Colon (tissue), 2 donors: ENCODE data around the gene OSGEP.
A peak's percentile ranks its signal among the peaks of the same experiment; 100 is the strongest.

Experiments
- FAIRE-seq: peaks from 2 replicates; lab custom pipeline; 2012; peaks lifted over from hg19 to GRCh38; lab: Jason Lieb, UNC
- donor health status: control.
- donor health status: control.

The OSGEP gene

GRCh38 chr14:20429801-20430669 lies 24.6 kb downstream of the OSGEP start:
- FAIRE-seq, result no peak

- no peak for FAIRE-seq
These were observed 25.8 kb downstream of the OSGEP start for GRCh38 chr14:20428802-20429201.

- FAIRE-seq, result no peak
These were observed 26.6 kb downstream of the OSGEP start for GRCh38 chr14:20428010-20428365.

- no peak for FAIRE-seq
These were observed 27.2 kb downstream of the OSGEP start for GRCh38 chr14:20427231-20428009.

GRCh38 chr14:20424851-20425250 lies 29.8 kb downstream of the OSGEP start:
- FAIRE-seq, result no peak

- FAIRE-seq, result no peak
These were observed 31.7 kb downstream of the OSGEP start for GRCh38 chr14:20422886-20423285.

GRCh38 chr14:20421267-20421666 lies 33.3 kb downstream of the OSGEP start:
- FAIRE-seq, result no peak

GRCh38 chr14:20419419-20419818 lies 35.2 kb downstream of the OSGEP start:
- FAIRE-seq, result no peak

GRCh38 chr14:20418501-20418909 lies 36.1 kb downstream of the OSGEP start:
- peak; percentile 36 for FAIRE-seq

GRCh38 chr14:20417250-20418186 lies 37.1 kb downstream of the OSGEP start:
- no peak for FAIRE-seq

GRCh38 chr14:20416223-20416622 lies 38.4 kb downstream of the OSGEP start:
- FAIRE-seq, result no peak

GRCh38 chr14:20415782-20416206 lies 38.8 kb downstream of the OSGEP start:
- FAIRE-seq, result no peak

- no peak for FAIRE-seq
These were observed 40.9 kb downstream of the OSGEP start for GRCh38 chr14:20413744-20414082.

- no peak for FAIRE-seq
These were observed 41.5 kb downstream of the OSGEP start, which contains the start of gene TEP1 for GRCh38 chr14:20412876-20413743. TEP1 (minus strand) TSS chr14:20413501; CDS start chr14:20408439, 5,062 bp downstream.

GRCh38 chr14:20412411-20412810 lies 42.2 kb downstream of the OSGEP start:
- FAIRE-seq, result no peak

GRCh38 chr14:20409226-20409625 lies 45.4 kb downstream of the OSGEP start:
- FAIRE-seq, result no peak

- no peak for FAIRE-seq
These were observed 51.1 kb downstream of the OSGEP start for GRCh38 chr14:20403521-20403920.

GRCh38 chr14:20400965-20401593 lies 53.5 kb downstream of the OSGEP start:
- FAIRE-seq, result no peak

GRCh38 chr14:20400589-20400964 lies 54.0 kb downstream of the OSGEP start:
- no peak for FAIRE-seq

- no peak for FAIRE-seq
These were observed 57.1 kb downstream of the OSGEP start for GRCh38 chr14:20397511-20397910.
